Vagina (tissue), 2 donors: ENCODE results near the gene GRIK3.

Source experiments
- CTCF ChIP-seq, 3 experiments: fragments of 450-650 bp in 2 of 3; fragments of 200-600 bp in 1 of 3; sonication (generic) in 1 of 3; IDR thresholded peaks; one replicate each; pipeline ENCODE4 v1.5.1; 2017 to 2019; ENCODE audit warnings: antibody characterized with exemption in 3 of 3, mild to moderate bottlenecking in 2 of 3, moderate library complexity in 2 of 3
- POLR2A ChIP-seq, 2 donors: fragments of 450-650 bp; IDR thresholded peaks; one replicate each; pipeline ENCODE4 v1.6.1; 2017; ENCODE audit warnings: antibody characterized with exemption in 2 of 2, mild to moderate bottlenecking in 2 of 2, moderate library complexity in 2 of 2
- POLR2AphosphoS5 ChIP-seq, 2 donors: sonication (generic); formaldehyde crosslinking; IDR thresholded peaks; one replicate each; pipeline ENCODE4 v1.9.0; 2017; ENCODE audit warnings: antibody characterized with exemption in 2 of 2, mild to moderate bottlenecking in 2 of 2, low read depth in 1 of 2; ENCODE audit not compliant: insufficient read depth in 1 of 2

- no peak for TF ChIP-seq POLR2A (IDR thresholded peaks at IDR 0.05)
- TF ChIP-seq CTCF (IDR thresholded peaks at IDR 0.05), result no peak
- no peak for TF ChIP-seq POLR2AphosphoS5 (IDR thresholded peaks at IDR 0.05; ENCODE audit: insufficient read depth in 1 of 2, low read depth in 1 of 2)
These were observed 61.3 kb downstream of the GRIK3 start for GRCh38 chr1:36973056-36973455.
